Upper lobe of left lung (tissue), 4 donors: ENCODE data around the gene ME3.

Source experiments
- EP300 ChIP-seq, 4 donors: sonication (generic); formaldehyde crosslinking; IDR thresholded peaks; one replicate each; pipeline ENCODE4 v1.5.1; 2017; ENCODE audit warnings: antibody characterized with exemption in 4 of 4, control low read depth in 2 of 4
- TF ChIP-seq, protein P1 (sequence below), 6 experiments: fragments of 450-650 bp in 4 of 6; fragments of 200-600 bp in 2 of 6; sonication (generic) in 2 of 6; IDR thresholded peaks; one replicate each; pipeline ENCODE4 v1.5.1; 2016 to 2019; ENCODE audit warnings: antibody characterized with exemption in 6 of 6

DNA sequence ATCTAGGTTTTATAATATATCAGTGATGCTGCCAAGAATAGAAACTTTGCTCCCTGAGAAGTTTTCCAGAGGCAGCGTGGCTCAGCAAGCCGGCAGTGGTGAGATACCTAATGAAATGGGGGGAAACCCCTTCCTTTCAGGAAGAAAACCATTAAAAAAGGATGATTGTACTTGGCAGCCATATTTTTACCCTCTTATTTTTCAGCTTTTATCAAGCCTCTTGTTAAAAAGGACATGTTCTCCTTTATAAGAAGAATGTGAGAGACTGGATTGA lies 9.0 kb upstream of the ME3 start:
- TF ChIP-seq, protein P1, sequence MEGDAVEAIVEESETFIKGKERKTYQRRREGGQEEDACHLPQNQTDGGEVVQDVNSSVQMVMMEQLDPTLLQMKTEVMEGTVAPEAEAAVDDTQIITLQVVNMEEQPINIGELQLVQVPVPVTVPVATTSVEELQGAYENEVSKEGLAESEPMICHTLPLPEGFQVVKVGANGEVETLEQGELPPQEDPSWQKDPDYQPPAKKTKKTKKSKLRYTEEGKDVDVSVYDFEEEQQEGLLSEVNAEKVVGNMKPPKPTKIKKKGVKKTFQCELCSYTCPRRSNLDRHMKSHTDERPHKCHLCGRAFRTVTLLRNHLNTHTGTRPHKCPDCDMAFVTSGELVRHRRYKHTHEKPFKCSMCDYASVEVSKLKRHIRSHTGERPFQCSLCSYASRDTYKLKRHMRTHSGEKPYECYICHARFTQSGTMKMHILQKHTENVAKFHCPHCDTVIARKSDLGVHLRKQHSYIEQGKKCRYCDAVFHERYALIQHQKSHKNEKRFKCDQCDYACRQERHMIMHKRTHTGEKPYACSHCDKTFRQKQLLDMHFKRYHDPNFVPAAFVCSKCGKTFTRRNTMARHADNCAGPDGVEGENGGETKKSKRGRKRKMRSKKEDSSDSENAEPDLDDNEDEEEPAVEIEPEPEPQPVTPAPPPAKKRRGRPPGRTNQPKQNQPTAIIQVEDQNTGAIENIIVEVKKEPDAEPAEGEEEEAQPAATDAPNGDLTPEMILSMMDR (IDR thresholded peaks at IDR 0.05), result no peak
- TF ChIP-seq EP300 (IDR thresholded peaks at IDR 0.05), result no peak
